Stomach (tissue), 4 donors: ENCODE measurements around the gene ZNF225.

ENCODE experiments used
- EP300 ChIP-seq: sonication (generic); formaldehyde crosslinking; IDR thresholded peaks from one replicate; pipeline ENCODE4 v1.6.1; 2017; ENCODE audit warnings: antibody characterized with exemption
- POLR2A ChIP-seq, 4 donors: fragments of 450-650 bp; IDR thresholded peaks; one replicate each; pipeline ENCODE4 v1.6.1; 2016; ENCODE audit warnings: antibody characterized with exemption in 4 of 4, control low read depth in 2 of 4, mild to moderate bottlenecking in 1 of 4, moderate library complexity in 1 of 4
- TF ChIP-seq, protein P1 (sequence below), 7 experiments: fragments of 450-650 bp in 4 of 7; fragments of 200-600 bp in 3 of 7; sonication (generic) in 3 of 7; IDR thresholded peaks; one replicate each; pipeline ENCODE4 v1.5.1; 2016 to 2019; ENCODE audit warnings: antibody characterized with exemption in 7 of 7, control low read depth in 2 of 7, mild to moderate bottlenecking in 1 of 7

DNA sequence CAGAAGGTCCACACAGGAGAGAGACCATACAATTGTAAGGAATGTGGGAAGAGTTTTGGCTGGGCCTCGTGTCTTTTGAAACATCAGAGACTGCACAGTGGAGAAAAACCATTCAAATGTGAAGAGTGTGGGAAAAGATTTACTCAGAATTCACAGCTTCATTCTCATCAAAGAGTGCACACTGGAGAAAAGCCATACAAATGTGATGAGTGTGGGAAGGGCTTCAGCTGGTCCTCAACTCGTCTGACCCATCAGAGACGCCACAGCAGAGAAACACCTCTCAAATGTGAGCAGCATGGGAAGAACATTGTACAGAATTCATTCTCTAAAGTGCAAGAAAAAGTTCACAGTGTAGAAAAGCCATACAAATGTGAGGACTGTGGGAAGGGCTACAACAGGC, 5.4 kb upstream of the ZNF225 start:
- TF ChIP-seq POLR2A (IDR thresholded peaks at IDR 0.05) (no peak), EP300 (no peak)
- TF ChIP-seq, protein P1, sequence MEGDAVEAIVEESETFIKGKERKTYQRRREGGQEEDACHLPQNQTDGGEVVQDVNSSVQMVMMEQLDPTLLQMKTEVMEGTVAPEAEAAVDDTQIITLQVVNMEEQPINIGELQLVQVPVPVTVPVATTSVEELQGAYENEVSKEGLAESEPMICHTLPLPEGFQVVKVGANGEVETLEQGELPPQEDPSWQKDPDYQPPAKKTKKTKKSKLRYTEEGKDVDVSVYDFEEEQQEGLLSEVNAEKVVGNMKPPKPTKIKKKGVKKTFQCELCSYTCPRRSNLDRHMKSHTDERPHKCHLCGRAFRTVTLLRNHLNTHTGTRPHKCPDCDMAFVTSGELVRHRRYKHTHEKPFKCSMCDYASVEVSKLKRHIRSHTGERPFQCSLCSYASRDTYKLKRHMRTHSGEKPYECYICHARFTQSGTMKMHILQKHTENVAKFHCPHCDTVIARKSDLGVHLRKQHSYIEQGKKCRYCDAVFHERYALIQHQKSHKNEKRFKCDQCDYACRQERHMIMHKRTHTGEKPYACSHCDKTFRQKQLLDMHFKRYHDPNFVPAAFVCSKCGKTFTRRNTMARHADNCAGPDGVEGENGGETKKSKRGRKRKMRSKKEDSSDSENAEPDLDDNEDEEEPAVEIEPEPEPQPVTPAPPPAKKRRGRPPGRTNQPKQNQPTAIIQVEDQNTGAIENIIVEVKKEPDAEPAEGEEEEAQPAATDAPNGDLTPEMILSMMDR (IDR thresholded peaks at IDR 0.05), result no peak
